H1 (cell line): ENCODE measurements around the gene KCNMA1. TPM values are rescaled to one million over a fixed set of nuclear protein-coding genes. Genes with fewer than 3 reads are reported as not detected.

Experiments used
- CHD1 ChIP-seq: IDR thresholded peaks from 2 replicates; pipeline ENCODE4 v1.6.1; 2012; ENCODE audit warnings: low read depth, low read length, improper control_type of control experiment
- SIRT6 ChIP-seq: IDR thresholded peaks from one replicate; pipeline ENCODE4 v1.7.1; 2012; ENCODE audit warnings: low read length, inconsistent platforms
- polyA plus RNA-seq, 7 experiments: library from polyadenylated mRNA; depleted of rRNA in 3 of 7; stranded (reverse) in 5 of 7; unstranded in 2 of 7; fragments of >200 nt in 5 of 7; fragments of 200-250 nt in 2 of 7; gene quantifications; 1 replicate in 5 of 7; 2 replicates in 1 of 7; 4 replicates in 1 of 7; pipeline versions ENCODE4 v1.2.1 to v1.2.3, GENCODE V29; 2011 to 2013; ENCODE audit warnings: missing spikeins in 2 of 7, mixed read lengths in 2 of 7
- total RNA-seq: library from RNA; stranded (reverse); fragmentation: NEBNext Ultra II Directional; extraction: Animal tissue kit (Norgen Biotek cat#: 25700); gene quantifications from 2 replicates; pipeline ENCODE4 v1.2.1, GENCODE V29; 2021
- TF ChIP-seq, protein P1 (sequence below), 3 experiments: IDR thresholded peaks; 1 replicate in 2 of 3; 2 replicates in 1 of 3; pipeline versions ENCODE4 v1.5.1 to v1.6.1; 2011; ENCODE audit warnings: low read length in 3 of 3, mild to moderate bottlenecking in 3 of 3, inconsistent platforms in 2 of 3, low read depth in 1 of 3, moderate library complexity in 1 of 3; ENCODE audit not compliant: insufficient read depth in 1 of 3; ENCODE audit errors: control extremely low read depth in 1 of 3

Gene KCNMA1
- total and polyA plus RNA-seq, 2 of the 8 experiments (the other 6 are each of a cell fraction or from before 2014, with no cell fraction given): 10.2 to 11.1 TPM

DNA sequence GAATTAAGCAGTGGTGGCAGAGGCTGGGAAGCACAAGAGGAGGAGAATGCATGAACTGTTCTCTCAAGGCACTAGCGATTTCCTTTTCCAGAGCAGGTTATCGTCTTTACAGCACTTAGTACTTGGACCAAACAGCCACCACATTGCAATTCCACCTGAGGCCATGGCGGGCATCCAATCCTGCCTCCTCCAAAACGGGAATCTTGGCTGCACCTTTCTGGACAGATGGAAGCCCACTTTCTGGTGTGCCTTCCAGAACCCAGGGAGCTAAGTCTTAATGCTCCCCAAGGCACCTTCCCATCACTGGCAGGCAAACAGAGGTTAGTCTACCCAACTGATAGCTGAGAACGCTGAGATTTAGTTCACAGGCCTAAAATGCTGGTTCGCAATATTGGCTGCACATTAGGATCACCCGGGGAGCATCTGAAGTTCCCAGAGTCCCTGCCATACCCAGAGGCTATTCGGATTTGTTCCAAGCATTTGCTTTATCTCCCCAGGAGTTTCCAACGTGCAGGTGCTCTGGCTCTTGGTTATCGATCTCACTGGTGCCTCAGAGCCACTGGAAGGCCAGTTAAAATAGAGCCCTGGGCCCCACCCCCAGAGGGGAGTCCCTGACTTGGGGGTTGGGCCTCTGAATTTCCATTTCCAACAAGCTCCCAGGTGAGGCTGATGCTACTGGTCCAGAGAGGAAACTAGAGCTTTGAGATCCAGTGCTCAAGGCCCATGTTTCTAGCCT lies 62.2 kb downstream of the KCNMA1 start (continued):
- TF ChIP-seq, protein P1, sequence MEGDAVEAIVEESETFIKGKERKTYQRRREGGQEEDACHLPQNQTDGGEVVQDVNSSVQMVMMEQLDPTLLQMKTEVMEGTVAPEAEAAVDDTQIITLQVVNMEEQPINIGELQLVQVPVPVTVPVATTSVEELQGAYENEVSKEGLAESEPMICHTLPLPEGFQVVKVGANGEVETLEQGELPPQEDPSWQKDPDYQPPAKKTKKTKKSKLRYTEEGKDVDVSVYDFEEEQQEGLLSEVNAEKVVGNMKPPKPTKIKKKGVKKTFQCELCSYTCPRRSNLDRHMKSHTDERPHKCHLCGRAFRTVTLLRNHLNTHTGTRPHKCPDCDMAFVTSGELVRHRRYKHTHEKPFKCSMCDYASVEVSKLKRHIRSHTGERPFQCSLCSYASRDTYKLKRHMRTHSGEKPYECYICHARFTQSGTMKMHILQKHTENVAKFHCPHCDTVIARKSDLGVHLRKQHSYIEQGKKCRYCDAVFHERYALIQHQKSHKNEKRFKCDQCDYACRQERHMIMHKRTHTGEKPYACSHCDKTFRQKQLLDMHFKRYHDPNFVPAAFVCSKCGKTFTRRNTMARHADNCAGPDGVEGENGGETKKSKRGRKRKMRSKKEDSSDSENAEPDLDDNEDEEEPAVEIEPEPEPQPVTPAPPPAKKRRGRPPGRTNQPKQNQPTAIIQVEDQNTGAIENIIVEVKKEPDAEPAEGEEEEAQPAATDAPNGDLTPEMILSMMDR (IDR thresholded peaks at IDR 0.05; ENCODE audit: control extremely low read depth in 1 of 3, insufficient read depth in 1 of 3, low read depth in 1 of 3, low read length in 3 of 3): no peak
- TF ChIP-seq SIRT6 (no peak), CHD1 (no peak)
